Measurements from ENCODE around the gene PKN1. TPM values are rescaled to one million over a fixed set of nuclear protein-coding genes. Genes with fewer than 3 reads are reported as not detected.

The PKN1 gene
- total and polyA plus RNA-seq, 2 of the 13 experiments (the other 11 are each of a cell fraction or from before 2014, with no cell fraction given), result 45.7 to 54.5 TPM

DNA sequence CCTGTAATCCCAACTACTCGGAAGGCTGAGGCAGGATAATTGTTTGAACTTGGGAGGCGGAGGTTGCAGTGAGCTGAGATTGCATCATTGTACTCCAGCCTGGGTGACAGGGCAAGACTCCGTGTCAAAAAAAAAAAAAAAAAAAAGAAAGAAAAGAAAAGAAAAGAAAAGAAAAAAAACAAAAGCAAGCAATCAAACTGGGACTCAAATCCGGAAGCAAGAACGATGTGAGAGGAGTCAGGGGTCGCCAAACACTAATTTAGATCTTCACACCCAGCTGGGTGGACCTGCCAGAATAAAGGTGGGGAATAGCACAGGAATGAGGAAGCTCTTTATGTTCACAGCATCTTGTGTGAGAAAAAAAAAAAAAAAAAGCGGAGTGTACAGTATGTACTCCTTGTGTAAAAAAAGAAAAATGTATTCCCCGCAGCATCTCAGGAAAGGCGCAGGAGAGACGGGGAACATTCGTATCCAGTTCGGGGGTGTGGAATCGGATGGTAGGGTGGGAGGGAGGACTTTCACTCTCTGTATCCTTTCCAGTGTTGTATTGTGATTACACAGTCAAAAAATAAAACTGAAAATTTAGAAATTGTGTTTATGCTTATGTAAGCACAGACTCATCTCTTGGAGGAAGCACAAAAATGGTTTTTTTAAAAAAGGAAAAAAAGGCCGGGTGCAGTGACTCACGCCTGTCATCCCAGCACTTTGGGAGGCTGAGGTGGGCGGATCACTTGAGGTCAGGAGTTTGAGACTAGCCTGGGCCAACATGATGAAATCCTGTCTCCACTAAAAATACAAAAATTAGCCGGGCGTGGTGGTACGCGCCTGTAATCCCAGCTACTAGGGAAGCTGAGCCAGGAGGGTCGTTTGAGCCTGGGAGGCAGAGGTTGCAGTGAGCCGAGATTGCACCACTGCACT, 77.5 kb downstream of the PKN1 start (continued):
- TF ChIP-seq BCL6 (CRISPR knock-in tag; IDR thresholded peaks at IDR 0.05) (no peak), RCOR2 (CRISPR knock-in tag; IDR thresholded peaks at IDR 0.05) (no peak), MAF1 (CRISPR knock-in tag; IDR thresholded peaks at IDR 0.05; ENCODE audit: borderline replicate concordance) (no peak), RARA (CRISPR knock-in tag; IDR thresholded peaks at IDR 0.05) (peak; percentile 20; the same call in 1 of the 2 replicates), ZNF484 (CRISPR knock-in tag; IDR thresholded peaks at IDR 0.05; ENCODE audit: borderline replicate concordance, low read depth) (no peak), PLRG1 (conservative IDR thresholded peaks at IDR 0.05) (no peak), CBX5 (CRISPR knock-in tag; IDR thresholded peaks at IDR 0.05; ENCODE audit: borderline replicate concordance) (no peak), ZNF768 (CRISPR knock-in tag; IDR thresholded peaks at IDR 0.05) (no peak), ZNF460 (CRISPR knock-in tag; IDR thresholded peaks at IDR 0.05; ENCODE audit: borderline replicate concordance) (peak; percentile 46; the same call in 1 of the 2 replicates), PATZ1 (CRISPR knock-in tag; IDR thresholded peaks at IDR 0.05) (peak; percentile 34; the same call in 1 of the 2 replicates), ATF7 (IDR thresholded peaks at IDR 0.05) (peak; percentile 47), ATF7 (CRISPR knock-in tag; IDR thresholded peaks at IDR 0.05) (no peak), ZNF232 (CRISPR knock-in tag; IDR thresholded peaks at IDR 0.05; ENCODE audit: borderline replicate concordance) (no peak), AKAP8 (CRISPR knock-in tag; IDR thresholded peaks at IDR 0.05) (no peak)

Data from HepG2 (cell line).